ENCODE data around the gene CASQ1.

GRCh38 chr1:160179336-160179735 is 11.0 kb upstream of the CASQ1 start:
- TF ChIP-seq CTCF (IDR thresholded peaks at IDR 0.05): no peak
- TF ChIP-seq ZFX (IDR thresholded peaks at IDR 0.05; ENCODE audit: borderline replicate concordance): no peak

Measured in 22Rv1 (cell line).